ENCODE results near the gene NPLOC4.
"Not testable (repeated sequence)": the region's sequence is repeated elsewhere in the genome, so short reads cannot be mapped to it uniquely, and the experiment has no call there.

NPLOC4 gene

GRCh38 chr17:81531998-81532404 is 104.9 kb downstream of the NPLOC4 start:
- H3K27me3 ChIP-seq (ENCODE audit: control insufficient read depth, insufficient read depth, low read length); H3K9ac ChIP-seq (ENCODE audit: low read depth, low read length); H3K36me3 ChIP-seq (ENCODE audit: control insufficient read depth, insufficient read depth, low read length); H3K4me1 ChIP-seq (ENCODE audit: control insufficient read depth, insufficient read depth, low read length); H3K9me3 ChIP-seq (ENCODE audit: control insufficient read depth, insufficient read depth, low read length); H3K4me3 ChIP-seq (ENCODE audit: low read depth, low read length): not testable (repeated sequence)

GRCh38 chr17:81531013-81531412 is 105.9 kb downstream of the NPLOC4 start:
- H3K4me3 ChIP-seq (ENCODE audit: low read depth, low read length); H3K9ac ChIP-seq (ENCODE audit: low read depth, low read length); H3K4me1 ChIP-seq (ENCODE audit: control insufficient read depth, insufficient read depth, low read length); H3K36me3 ChIP-seq (ENCODE audit: control insufficient read depth, insufficient read depth, low read length); H3K9me3 ChIP-seq (ENCODE audit: control insufficient read depth, insufficient read depth, low read length); H3K27me3 ChIP-seq (ENCODE audit: control insufficient read depth, insufficient read depth, low read length): not testable (repeated sequence)

GRCh38 chr17:81529437-81529803 is 107.5 kb downstream of the NPLOC4 start:
- H3K4me1 ChIP-seq (ENCODE audit: control insufficient read depth, insufficient read depth, low read length): no peaks in the 10 kb centered on the region
- H3K27me3 ChIP-seq (ENCODE audit: control insufficient read depth, insufficient read depth, low read length): peaks cover under 1% of the 10 kb centered on the region
- H3K9me3 ChIP-seq (ENCODE audit: control insufficient read depth, insufficient read depth, low read length): no peaks in the 10 kb centered on the region
- no peaks in the 10 kb centered on the region for H3K36me3 ChIP-seq (ENCODE audit: control insufficient read depth, insufficient read depth, low read length)
- no peak overlapping the region for H3K4me3 ChIP-seq (ENCODE audit: low read depth, low read length)
- H3K9ac ChIP-seq (ENCODE audit: low read depth, low read length): no peak overlapping the region

- Histone ChIP-seq H3K27me3 (ENCODE audit: control insufficient read depth, insufficient read depth, low read length) (no peaks in the 10 kb centered on the region), H3K9me3 (ENCODE audit: control insufficient read depth, insufficient read depth, low read length) (no peaks in the 10 kb centered on the region), H3K36me3 (ENCODE audit: control insufficient read depth, insufficient read depth, low read length) (no peaks in the 10 kb centered on the region), H3K9ac (ENCODE audit: low read depth, low read length) (no peak overlapping the region), H3K4me3 (ENCODE audit: low read depth, low read length) (no peak overlapping the region), H3K4me1 (ENCODE audit: control insufficient read depth, insufficient read depth, low read length) (no peaks in the 10 kb centered on the region)
These were observed 108.1 kb downstream of the NPLOC4 start for GRCh38 chr17:81528651-81529436.

GRCh38 chr17:81528384-81528650 is 108.6 kb downstream of the NPLOC4 start:
- H3K36me3 ChIP-seq (ENCODE audit: control insufficient read depth, insufficient read depth, low read length): no peaks in the 10 kb centered on the region
- H3K27me3 ChIP-seq (ENCODE audit: control insufficient read depth, insufficient read depth, low read length): no peaks in the 10 kb centered on the region
- H3K4me3 ChIP-seq (ENCODE audit: low read depth, low read length): no peak overlapping the region
- H3K9me3 ChIP-seq (ENCODE audit: control insufficient read depth, insufficient read depth, low read length): no peaks in the 10 kb centered on the region
- H3K4me1 ChIP-seq (ENCODE audit: control insufficient read depth, insufficient read depth, low read length): no peaks in the 10 kb centered on the region
- H3K9ac ChIP-seq (ENCODE audit: low read depth, low read length): no peak overlapping the region

- Histone ChIP-seq H3K4me1 (ENCODE audit: control insufficient read depth, insufficient read depth, low read length) (no peaks in the 10 kb centered on the region), H3K9ac (ENCODE audit: low read depth, low read length) (no peak within 1 kb of the TSS), H3K27me3 (ENCODE audit: control insufficient read depth, insufficient read depth, low read length) (no peaks in the 10 kb centered on the region), H3K4me3 (ENCODE audit: low read depth, low read length) (no peak within 1 kb of the TSS), H3K36me3 (ENCODE audit: control insufficient read depth, insufficient read depth, low read length) (no peaks in the 10 kb centered on the region), H3K9me3 (ENCODE audit: control insufficient read depth, insufficient read depth, low read length) (no peaks in the 10 kb centered on the region)
These were observed 109.1 kb downstream of the NPLOC4 start, which contains the start of gene FSCN2 for GRCh38 chr17:81527591-81528383. FSCN2 (plus strand) TSS chr17:81528377; CDS start chr17:81528532, 155 bp downstream.

- no peaks in the 10 kb centered on the region for H3K27me3 ChIP-seq (ENCODE audit: control insufficient read depth, insufficient read depth, low read length)
- no peaks in the 10 kb centered on the region for H3K4me1 ChIP-seq (ENCODE audit: control insufficient read depth, insufficient read depth, low read length)
- H3K9me3 ChIP-seq (ENCODE audit: control insufficient read depth, insufficient read depth, low read length): no peaks in the 10 kb centered on the region
- no peak overlapping the region for H3K9ac ChIP-seq (ENCODE audit: low read depth, low read length)
- H3K4me3 ChIP-seq (ENCODE audit: low read depth, low read length): no peak overlapping the region
- H3K36me3 ChIP-seq (ENCODE audit: control insufficient read depth, insufficient read depth, low read length): no peaks in the 10 kb centered on the region
These were observed 110.0 kb downstream of the NPLOC4 start for GRCh38 chr17:81526662-81527571.

GRCh38 chr17:81524865-81525159 is 112.1 kb downstream of the NPLOC4 start:
- peaks cover 4% of the 10 kb centered on the region for H3K27me3 ChIP-seq (ENCODE audit: control insufficient read depth, insufficient read depth, low read length)
- no peaks in the 10 kb centered on the region for H3K9me3 ChIP-seq (ENCODE audit: control insufficient read depth, insufficient read depth, low read length)
- no peaks in the 10 kb centered on the region for H3K36me3 ChIP-seq (ENCODE audit: control insufficient read depth, insufficient read depth, low read length)
- H3K4me3 ChIP-seq (ENCODE audit: low read depth, low read length): no peak overlapping the region
- H3K9ac ChIP-seq (ENCODE audit: low read depth, low read length): no peak overlapping the region
- H3K4me1 ChIP-seq (ENCODE audit: control insufficient read depth, insufficient read depth, low read length): peaks cover 4% of the 10 kb centered on the region

GRCh38 chr17:81524039-81524864 is 112.7 kb downstream of the NPLOC4 start:
- Histone ChIP-seq H3K27me3 (ENCODE audit: control insufficient read depth, insufficient read depth, low read length) (peaks cover 4% of the 10 kb centered on the region), H3K4me1 (ENCODE audit: control insufficient read depth, insufficient read depth, low read length) (peaks cover 4% of the 10 kb centered on the region), H3K36me3 (ENCODE audit: control insufficient read depth, insufficient read depth, low read length) (no peaks in the 10 kb centered on the region), H3K4me3 (ENCODE audit: low read depth, low read length) (no peak overlapping the region), H3K9ac (ENCODE audit: low read depth, low read length) (no peak overlapping the region), H3K9me3 (ENCODE audit: control insufficient read depth, insufficient read depth, low read length) (no peaks in the 10 kb centered on the region)

- peaks cover 4% of the 10 kb centered on the region for H3K27me3 ChIP-seq (ENCODE audit: control insufficient read depth, insufficient read depth, low read length)
- no peaks in the 10 kb centered on the region for H3K9me3 ChIP-seq (ENCODE audit: control insufficient read depth, insufficient read depth, low read length)
- no peak overlapping the region for H3K4me3 ChIP-seq (ENCODE audit: low read depth, low read length)
- H3K4me1 ChIP-seq (ENCODE audit: control insufficient read depth, insufficient read depth, low read length): peaks cover 4% of the 10 kb centered on the region
- H3K36me3 ChIP-seq (ENCODE audit: control insufficient read depth, insufficient read depth, low read length): no peaks in the 10 kb centered on the region
- no peak overlapping the region for H3K9ac ChIP-seq (ENCODE audit: low read depth, low read length)
These were observed 113.4 kb downstream of the NPLOC4 start for GRCh38 chr17:81523402-81524038.

All from iPS-15b (cell line).